Lower leg skin (tissue), 3 donors: ENCODE results near the gene PHACTR4.

ENCODE experiments used
- POLR2A ChIP-seq, 2 donors: fragments of 450-650 bp; IDR thresholded peaks; one replicate each; pipeline ENCODE4 v1.6.1; 2016 to 2017; ENCODE audit warnings: antibody characterized with exemption in 2 of 2, mild to moderate bottlenecking in 1 of 2, moderate library complexity in 1 of 2
- TF ChIP-seq, protein P1 (sequence below), 3 donors: fragments of 450-650 bp; IDR thresholded peaks; one replicate each; pipeline ENCODE4 v1.5.1; 2016; ENCODE audit warnings: antibody characterized with exemption in 3 of 3, mild to moderate bottlenecking in 3 of 3, moderate library complexity in 2 of 3

DNA sequence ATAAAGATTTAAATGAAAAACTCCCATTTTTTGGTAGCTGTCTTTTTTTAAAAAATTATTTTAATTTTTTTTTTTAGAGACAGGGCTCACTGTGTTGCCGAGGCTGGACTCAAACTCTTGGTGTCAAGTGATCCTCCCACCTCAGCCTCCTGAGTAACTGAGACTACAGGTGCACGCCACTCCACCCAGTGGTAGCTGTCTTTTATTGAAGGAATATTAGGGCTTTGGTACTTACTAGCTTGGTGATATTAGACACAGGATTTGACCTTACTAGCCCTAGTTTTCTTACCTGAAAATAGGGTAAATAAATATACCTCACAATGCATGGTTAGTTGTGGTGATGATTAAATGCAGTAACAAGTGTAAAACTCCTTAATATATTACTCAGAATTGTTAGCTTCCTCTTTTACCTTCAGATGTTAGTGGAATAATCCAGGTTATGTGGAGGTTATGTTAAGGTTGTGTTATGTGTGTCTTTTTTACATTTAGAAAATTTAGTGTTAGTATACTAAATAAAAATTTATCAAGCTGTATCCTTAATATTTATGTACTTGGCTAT lies 66.8 kb downstream of the PHACTR4 start:
- TF ChIP-seq, protein P1, sequence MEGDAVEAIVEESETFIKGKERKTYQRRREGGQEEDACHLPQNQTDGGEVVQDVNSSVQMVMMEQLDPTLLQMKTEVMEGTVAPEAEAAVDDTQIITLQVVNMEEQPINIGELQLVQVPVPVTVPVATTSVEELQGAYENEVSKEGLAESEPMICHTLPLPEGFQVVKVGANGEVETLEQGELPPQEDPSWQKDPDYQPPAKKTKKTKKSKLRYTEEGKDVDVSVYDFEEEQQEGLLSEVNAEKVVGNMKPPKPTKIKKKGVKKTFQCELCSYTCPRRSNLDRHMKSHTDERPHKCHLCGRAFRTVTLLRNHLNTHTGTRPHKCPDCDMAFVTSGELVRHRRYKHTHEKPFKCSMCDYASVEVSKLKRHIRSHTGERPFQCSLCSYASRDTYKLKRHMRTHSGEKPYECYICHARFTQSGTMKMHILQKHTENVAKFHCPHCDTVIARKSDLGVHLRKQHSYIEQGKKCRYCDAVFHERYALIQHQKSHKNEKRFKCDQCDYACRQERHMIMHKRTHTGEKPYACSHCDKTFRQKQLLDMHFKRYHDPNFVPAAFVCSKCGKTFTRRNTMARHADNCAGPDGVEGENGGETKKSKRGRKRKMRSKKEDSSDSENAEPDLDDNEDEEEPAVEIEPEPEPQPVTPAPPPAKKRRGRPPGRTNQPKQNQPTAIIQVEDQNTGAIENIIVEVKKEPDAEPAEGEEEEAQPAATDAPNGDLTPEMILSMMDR (IDR thresholded peaks at IDR 0.05), result no peak
- TF ChIP-seq POLR2A (IDR thresholded peaks at IDR 0.05), result no peak
